HL-60 (cell line): ENCODE data around the gene CCDC183.
"Not testable (repeated sequence)": the region's sequence is repeated elsewhere in the genome, so short reads cannot be mapped to it uniquely, and the experiment has no call there.

Source experiments
- DNase-seq, 2 experiments: peaks; one replicate each; pipeline ENCODE4 v3.0.0-alpha.2; 2010 to 2020; ENCODE audit warnings: low read depth in 1 of 2, low spot score in 1 of 2
- H3K27ac ChIP-seq: fragments of 250-450 bp; sonication (Bioruptor Pico); replicated peaks from 2 replicates; pipeline ENCODE4 v1.5.1; 2020; ENCODE audit warnings: mild to moderate bottlenecking, moderate library complexity
- H3K27me3 ChIP-seq: fragments of 250-450 bp; sonication (Bioruptor Pico); 2 replicates; pipeline ENCODE4 v1.5.1; 2021; ENCODE audit warnings: mild to moderate bottlenecking, moderate library complexity; ENCODE audit not compliant: insufficient read depth, poor library complexity, severe bottlenecking
- H3K4me3 ChIP-seq: replicated peaks from 2 replicates; pipeline ENCODE4 v1.5.1; 2011; ENCODE audit warnings: mild to moderate bottlenecking, control low read depth, low read length; ENCODE audit not compliant: insufficient read depth
- GABPA ChIP-seq: IDR thresholded peaks from 2 replicates; pipeline ENCODE4 v1.6.1; 2012; ENCODE audit warnings: low read depth
- POLR2AphosphoS5 ChIP-seq: IDR thresholded peaks from 2 replicates; pipeline ENCODE4 v1.6.1; 2012; ENCODE audit warnings: low read depth
- SPI1 ChIP-seq: IDR thresholded peaks from 2 replicates; pipeline ENCODE4 v1.6.1; 2012; ENCODE audit warnings: low read depth, mild to moderate bottlenecking, borderline replicate concordance
- TF ChIP-seq, protein P1 (sequence below): IDR thresholded peaks from 2 replicates; pipeline ENCODE4 v1.6.1; 2012; ENCODE audit warnings: low read depth; ENCODE audit not compliant: insufficient replicate concordance
- TF ChIP-seq, protein P2 (sequence below): IDR thresholded peaks from one replicate; pipeline ENCODE4 v1.5.1; 2011; ENCODE audit warnings: low read length, control low read depth, inconsistent platforms; ENCODE audit not compliant: insufficient read depth

The CCDC183 gene

GRCh38 chr9:136802321-136802720 lies 6.2 kb downstream of the CCDC183 start:
- H3K27ac ChIP-seq, result no peak overlapping the region
- peaks cover 16% of the 10 kb centered on the region for H3K27me3 ChIP-seq
- H3K4me3 ChIP-seq, result no peak overlapping the region
- DNase-seq, result no peak
- TF ChIP-seq GABPA (no peak), SPI1 (no peak), POLR2AphosphoS5 (no peak)
- TF ChIP-seq, protein P1, sequence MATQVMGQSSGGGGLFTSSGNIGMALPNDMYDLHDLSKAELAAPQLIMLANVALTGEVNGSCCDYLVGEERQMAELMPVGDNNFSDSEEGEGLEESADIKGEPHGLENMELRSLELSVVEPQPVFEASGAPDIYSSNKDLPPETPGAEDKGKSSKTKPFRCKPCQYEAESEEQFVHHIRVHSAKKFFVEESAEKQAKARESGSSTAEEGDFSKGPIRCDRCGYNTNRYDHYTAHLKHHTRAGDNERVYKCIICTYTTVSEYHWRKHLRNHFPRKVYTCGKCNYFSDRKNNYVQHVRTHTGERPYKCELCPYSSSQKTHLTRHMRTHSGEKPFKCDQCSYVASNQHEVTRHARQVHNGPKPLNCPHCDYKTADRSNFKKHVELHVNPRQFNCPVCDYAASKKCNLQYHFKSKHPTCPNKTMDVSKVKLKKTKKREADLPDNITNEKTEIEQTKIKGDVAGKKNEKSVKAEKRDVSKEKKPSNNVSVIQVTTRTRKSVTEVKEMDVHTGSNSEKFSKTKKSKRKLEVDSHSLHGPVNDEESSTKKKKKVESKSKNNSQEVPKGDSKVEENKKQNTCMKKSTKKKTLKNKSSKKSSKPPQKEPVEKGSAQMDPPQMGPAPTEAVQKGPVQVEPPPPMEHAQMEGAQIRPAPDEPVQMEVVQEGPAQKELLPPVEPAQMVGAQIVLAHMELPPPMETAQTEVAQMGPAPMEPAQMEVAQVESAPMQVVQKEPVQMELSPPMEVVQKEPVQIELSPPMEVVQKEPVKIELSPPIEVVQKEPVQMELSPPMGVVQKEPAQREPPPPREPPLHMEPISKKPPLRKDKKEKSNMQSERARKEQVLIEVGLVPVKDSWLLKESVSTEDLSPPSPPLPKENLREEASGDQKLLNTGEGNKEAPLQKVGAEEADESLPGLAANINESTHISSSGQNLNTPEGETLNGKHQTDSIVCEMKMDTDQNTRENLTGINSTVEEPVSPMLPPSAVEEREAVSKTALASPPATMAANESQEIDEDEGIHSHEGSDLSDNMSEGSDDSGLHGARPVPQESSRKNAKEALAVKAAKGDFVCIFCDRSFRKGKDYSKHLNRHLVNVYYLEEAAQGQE, result no peak
- TF ChIP-seq, protein P2, sequence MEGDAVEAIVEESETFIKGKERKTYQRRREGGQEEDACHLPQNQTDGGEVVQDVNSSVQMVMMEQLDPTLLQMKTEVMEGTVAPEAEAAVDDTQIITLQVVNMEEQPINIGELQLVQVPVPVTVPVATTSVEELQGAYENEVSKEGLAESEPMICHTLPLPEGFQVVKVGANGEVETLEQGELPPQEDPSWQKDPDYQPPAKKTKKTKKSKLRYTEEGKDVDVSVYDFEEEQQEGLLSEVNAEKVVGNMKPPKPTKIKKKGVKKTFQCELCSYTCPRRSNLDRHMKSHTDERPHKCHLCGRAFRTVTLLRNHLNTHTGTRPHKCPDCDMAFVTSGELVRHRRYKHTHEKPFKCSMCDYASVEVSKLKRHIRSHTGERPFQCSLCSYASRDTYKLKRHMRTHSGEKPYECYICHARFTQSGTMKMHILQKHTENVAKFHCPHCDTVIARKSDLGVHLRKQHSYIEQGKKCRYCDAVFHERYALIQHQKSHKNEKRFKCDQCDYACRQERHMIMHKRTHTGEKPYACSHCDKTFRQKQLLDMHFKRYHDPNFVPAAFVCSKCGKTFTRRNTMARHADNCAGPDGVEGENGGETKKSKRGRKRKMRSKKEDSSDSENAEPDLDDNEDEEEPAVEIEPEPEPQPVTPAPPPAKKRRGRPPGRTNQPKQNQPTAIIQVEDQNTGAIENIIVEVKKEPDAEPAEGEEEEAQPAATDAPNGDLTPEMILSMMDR, result no peak

DNA sequence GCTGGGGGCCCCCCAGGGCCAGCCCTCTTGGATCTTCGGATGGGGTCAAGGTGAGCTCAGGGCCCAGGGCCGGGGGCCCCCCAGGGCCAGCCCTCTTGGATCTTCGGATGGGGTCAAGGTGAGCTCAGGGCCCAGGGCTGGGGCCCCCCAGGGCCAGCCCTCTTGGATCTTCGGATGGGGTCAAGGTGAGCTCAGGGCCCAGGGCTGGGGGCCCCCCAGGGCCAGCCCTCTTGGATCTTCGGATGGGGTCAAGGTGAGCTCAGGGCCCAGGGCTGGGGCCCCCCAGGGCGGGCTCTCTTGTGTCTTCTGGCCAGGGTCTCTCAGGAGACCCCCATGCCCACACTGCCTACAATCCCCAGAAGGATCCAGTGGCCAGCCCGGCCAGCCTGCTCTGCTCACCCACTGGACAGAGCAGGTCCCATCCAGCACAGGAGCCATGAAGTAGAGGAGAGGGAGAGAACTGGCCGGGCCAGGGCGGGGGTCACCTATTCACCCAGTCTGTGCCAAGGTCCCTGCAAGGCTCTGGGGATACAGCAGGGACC lies 6.9 kb downstream of the CCDC183 start:
- not testable (repeated sequence) for H3K4me3 ChIP-seq, H3K27ac ChIP-seq, DNase-seq
- H3K27me3 ChIP-seq, result peaks cover 16% of the 10 kb centered on the region

- no peak for DNase-seq
- TF ChIP-seq, protein P2, result no peak
- TF ChIP-seq, protein P1, result no peak
- TF ChIP-seq SPI1, result no peak
- no peak for TF ChIP-seq GABPA
- Histone ChIP-seq H3K27ac (no peak overlapping the region), H3K27me3 (peaks cover 12% of the 10 kb centered on the region), H3K4me3 (no peak overlapping the region)
These were observed 7.7 kb downstream of the CCDC183 start for GRCh38 chr9:136803551-136804508.

DNA sequence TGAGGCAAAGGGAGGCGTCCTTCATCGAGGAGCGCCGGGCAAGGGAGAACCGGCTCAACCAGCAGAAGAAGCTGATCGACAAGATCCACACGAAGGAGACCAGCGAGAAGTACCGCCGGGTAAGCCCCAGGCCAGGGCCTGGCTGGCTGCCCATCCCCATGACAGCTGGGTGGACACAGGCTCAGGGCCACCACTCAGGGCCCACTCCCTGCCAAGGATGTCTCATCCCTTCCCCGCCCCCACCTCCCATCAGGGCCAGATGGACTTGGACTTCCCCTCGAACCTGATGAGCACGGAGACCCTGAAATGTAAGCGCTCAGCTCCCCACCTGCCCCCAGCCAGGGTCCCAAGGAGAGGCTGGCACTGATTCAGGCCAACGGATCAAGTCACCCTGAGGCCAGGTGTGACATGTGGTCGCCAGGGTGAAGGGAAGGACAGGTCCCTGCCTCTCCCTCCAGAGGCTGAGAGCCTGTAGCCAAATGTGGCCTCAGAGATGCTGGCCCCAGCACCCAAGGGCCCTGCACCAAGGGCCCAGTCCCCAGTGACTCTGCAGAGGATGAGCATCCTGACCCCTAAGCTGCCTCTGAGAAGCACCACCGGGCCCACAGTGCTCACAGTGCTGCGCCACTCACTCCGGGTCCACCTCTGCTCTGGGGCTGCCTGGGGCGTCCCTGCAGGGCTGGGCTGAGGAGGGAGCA lies 8.5 kb downstream of the CCDC183 start:
- no peak for TF ChIP-seq POLR2AphosphoS5
- TF ChIP-seq, protein P1, result no peak
- TF ChIP-seq, protein P2, result no peak
- TF ChIP-seq SPI1, result no peak
- TF ChIP-seq GABPA, result no peak
- H3K27me3 ChIP-seq, result peaks cover 5% of the 10 kb centered on the region
- no peak overlapping the region for H3K27ac ChIP-seq
- DNase-seq, result no peak
- no peak overlapping the region for H3K4me3 ChIP-seq
